Superior temporal gyrus (tissue), 1 donor: ENCODE measurements around the gene SLC6A8.
"Not testable (repeated sequence)": the region's sequence is repeated elsewhere in the genome, so short reads cannot be mapped to it uniquely, and the experiment has no call there.

ENCODE experiments used
- DNase-seq: peaks from one replicate; pipeline ENCODE4 v3.0.0-alpha.2; 2016; ENCODE audit errors: extremely low spot score

SLC6A8 gene

DNA sequence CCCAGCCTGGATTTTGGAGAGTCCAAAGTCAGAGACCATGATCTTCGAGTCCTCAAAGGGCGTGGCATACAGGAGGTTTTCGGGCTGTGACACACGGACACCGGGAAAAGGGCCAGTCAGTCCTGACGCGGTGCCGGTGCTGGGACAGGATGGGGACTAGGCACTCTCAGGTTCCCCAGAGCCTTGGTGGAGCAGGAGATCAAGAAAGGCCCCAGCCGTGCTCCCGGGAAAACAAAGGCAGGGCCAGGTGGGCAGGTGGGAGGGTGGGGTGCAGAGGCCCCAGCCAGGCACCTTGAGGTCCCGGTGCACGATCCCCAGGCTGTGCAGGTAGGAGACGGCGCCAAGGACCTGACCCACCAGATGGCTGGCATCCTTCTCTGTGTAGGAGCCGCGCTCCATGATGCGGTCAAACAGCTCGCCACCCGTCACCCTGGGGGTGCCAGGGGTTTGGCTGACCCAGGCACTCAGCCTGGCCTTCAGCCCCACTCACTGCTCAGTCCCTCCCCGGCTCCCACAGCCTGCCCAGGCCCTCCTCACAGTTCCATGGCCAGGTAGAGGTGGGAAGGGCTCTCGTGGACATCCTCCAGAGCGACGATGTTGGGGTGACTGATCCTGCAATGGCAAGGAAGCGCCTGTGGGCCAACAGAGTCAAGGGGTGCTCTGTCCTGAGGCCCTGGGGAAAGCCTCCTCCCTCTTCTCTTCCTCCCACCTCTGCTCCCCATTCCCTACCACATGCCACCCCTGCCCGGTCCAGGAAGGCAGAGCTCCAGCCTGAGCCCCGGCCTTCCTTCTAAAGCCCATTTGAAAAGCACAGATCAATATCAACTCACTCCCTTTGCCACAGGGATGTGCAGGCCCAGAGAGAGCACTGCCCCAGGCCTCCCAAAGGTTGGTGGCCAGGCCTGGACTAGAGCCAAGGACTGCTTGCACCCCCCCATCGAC lies 15.9 kb upstream of the SLC6A8 start:
- DNase-seq: no peak

DNA sequence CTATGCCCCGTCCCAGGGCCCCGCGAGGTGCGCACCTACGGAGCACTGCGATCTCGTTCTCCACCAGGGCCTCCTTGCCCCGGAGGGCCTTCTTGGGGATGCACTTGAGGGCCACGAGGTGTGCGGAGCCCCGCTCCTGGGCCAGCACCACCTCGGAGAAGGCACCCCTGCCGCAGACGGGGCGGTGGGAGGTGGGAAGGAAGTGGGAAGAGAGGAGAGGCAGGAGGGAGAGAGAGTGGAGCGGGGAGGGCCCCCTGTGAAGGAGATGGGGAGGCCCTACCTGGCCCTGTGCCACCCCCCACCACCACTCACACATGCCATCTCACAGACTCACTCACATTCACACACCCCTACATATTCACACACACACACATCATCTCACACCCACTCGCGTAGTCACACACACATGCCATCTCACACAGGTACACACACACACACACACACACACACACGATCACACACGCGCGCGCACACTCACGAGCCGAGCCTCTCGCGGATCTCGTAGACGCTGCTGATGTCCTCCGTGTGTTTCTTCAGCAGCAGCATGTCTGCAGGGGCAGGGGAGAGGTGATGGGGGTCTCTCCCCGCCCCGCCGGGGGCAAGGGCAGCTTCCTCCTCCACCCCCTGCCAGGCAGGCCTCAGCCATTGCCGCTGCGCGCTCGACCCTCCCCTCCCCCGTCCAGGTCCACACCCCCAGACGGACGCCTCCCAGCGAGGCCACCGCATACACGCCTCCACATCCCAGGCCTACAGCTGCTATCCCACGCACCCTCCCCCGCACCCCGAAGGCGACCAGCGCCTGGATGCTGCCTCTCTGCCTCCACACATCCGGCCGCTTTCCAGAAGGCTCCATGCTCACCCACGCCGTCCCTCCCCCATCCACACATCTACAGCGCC lies 14.9 kb upstream of the SLC6A8 start:
- no peak for DNase-seq

DNA sequence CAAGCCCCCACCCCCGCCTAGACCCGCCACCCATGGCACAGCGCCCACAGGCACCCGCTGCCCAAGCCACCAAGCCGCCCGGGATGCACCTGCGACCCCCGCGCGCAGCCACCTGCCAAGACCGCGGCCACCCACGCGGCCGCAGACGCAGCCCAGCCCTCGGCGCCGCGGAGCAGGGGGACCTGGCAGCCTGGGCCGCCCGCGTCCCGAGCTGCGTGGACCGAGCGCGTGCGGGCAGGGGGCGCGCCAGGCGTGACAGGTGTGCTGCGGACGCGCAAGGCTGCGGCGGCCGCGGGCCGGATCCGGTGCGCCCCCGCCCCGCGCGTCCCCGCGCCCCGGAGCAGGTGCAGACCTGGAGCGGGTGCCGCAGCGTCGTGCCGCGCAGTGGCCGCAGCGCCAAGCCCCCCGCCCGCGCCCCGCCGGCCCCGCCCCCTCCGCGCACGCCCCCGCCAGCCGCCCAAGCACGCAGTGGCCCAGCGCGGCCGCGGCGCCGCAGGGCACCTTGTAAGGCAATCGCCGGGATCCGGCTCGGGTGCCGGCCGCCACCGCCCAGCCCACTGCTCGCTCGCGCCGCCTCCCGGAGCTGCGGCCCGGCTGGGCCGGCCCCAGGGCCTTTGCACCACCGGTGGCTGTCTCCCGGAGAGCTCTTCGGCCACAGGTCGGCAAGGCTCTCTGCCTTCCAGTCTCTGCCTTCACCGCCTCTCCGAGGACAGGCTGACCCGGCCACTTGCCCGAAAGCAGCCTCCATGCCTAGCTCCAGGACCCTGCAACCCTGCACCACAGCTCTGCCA lies 14.1 kb upstream of the SLC6A8 start, which contains the start of gene PNCK:
PNCK (minus strand) TSS at position 386 of the 791 bp plus-strand sequence. CDS start 737 bp downstream, outside the sequence.
- no peak for DNase-seq

- DNase-seq: no peak
Measured at GRCh38 chrX:153674219-153674851, 13.4 kb upstream of the SLC6A8 start.

- no peak for DNase-seq
Measured at GRCh38 chrX:153681175-153681574, 6.6 kb upstream of the SLC6A8 start.

GRCh38 chrX:153683486-153683885 lies 4.2 kb upstream of the SLC6A8 start:
- DNase-seq: not testable (repeated sequence)

GRCh38 chrX:153684467-153685155 lies 3.1 kb upstream of the SLC6A8 start:
- DNase-seq: no peak

DNA sequence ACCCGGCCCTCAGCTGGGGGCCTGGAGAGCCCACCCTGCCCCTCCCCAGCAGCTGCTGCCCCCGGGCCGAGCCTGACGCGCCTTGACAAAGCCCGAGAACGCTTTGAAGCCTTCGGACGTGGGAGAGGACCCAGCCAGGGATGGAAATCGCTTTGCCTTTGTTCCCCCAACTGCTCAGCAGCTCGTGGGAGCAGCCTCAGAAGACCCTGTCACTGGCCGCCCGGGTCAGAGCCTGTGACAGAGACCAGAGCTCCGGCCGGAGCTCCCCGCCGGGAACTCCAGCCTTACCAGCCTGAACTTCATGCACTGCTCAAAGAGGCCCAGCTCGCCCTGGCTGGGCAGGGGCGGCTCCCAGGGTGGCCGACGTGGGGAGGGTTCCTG lies 2.6 kb upstream of the SLC6A8 start:
- no peak for DNase-seq

DNA sequence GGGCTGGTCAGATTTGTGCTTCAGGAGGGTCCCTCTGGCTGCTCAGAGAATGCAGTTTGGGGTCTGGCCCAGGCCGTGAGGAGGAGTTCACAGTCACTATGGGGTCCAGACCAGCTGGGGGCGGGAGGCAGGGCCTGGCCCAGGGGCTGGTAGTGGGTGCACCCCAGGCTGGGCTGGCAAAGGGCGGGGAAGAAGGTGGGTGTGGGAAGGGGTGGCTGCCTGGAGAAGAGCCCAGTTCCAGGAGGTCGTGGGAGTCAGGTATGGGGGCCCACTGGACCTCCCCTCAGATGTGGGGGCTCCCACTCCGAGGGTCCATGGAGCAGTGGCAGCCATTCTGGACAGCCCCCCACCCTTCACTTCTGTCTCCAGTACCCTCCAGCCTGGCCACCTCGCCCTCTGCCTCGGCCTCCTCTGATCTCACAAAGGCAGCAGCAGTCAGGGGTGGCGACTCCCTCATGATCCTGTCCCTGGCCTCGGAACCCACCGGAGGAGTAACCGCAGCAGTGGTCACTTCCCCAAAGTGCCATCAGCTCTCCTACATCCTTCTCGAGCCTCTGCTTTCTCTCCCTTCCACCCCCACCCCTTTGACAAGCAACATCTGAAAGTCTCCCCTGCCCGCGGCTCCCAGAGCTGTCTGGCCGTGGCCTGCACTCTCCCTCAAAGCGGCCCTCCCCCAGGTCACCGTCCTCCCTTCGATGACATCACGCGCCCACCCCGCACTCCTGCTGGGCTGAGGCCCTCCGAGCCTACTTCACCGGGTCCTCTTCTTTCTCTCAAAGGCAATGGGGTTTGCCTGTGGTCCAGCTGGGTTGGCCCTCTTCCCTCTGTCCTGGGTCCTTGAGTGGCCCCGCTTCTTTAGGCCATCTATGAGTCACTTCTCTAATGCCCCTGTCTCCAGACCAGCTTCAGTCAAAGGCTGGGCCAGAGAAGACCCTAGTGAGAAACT lies 1.7 kb upstream of the SLC6A8 start:
- DNase-seq: no peak

DNA sequence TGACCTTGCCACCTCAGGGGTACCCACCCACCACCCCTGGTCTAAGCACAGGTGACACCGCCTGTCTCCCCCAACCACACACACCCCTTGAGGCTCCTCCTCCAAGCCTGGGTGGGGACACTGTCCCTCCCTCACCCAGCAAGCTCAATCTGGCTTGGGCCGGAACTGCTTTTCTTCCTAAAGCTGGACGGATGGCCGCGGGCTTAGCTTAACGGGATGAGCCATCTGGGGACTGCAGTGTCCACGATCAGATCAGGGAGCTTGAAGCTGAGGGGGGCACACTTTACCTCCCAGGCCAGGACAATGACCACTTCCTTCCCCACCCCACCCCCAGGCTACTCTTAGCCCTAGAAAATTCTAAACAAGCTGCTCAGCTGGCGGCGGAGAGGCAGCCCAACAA lies 1.0 kb upstream of the SLC6A8 start:
- no peak for DNase-seq

- no peak for DNase-seq
Measured at GRCh38 chrX:153688071-153688470, 345 bp downstream of the SLC6A8 start.

- DNase-seq: no peak
Measured at GRCh38 chrX:153688506-153688905, 780 bp downstream of the SLC6A8 start.

- DNase-seq: peak; percentile 28
Measured at GRCh38 chrX:153688911-153689590, 1.3 kb downstream of the SLC6A8 start.

DNA sequence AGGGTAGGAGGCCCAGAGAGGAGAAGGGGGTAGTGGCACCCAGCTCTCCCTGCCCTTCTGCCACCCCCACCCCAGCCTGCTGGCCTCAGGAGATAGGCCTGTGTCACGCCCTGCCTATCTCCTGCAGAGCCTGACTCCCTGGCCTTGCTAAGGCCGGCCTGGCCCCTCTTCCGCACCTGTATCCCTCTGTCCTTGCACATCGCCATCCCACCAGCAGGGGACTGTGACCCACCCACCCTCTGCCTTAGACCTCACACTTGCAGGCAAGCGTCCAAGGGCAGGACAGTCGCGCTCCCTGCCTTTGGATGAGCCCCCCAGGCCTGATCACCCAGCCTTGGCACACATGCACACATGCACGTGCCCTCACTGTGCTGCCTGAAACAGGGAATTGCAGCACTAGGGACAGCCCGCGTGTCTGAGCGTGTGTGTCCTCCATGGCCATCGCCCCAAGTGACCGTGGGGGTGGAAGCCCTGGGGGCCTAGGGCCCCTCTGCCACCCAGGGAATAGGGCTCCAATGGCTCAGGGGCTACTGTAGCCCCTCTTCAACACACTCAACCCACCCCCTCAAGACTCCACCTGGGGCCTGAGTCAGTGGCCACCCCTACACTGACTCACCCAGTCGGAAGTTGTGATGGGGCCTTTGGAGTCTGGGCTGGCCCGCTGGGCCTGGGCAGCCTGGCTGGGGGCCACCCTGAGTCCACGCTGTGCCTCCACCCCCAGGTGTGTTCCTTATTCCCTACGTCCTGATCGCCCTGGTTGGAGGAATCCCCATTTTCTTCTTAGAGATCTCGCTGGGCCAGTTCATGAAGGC lies 2.1 kb downstream of the SLC6A8 start:
- no peak for DNase-seq

DNA sequence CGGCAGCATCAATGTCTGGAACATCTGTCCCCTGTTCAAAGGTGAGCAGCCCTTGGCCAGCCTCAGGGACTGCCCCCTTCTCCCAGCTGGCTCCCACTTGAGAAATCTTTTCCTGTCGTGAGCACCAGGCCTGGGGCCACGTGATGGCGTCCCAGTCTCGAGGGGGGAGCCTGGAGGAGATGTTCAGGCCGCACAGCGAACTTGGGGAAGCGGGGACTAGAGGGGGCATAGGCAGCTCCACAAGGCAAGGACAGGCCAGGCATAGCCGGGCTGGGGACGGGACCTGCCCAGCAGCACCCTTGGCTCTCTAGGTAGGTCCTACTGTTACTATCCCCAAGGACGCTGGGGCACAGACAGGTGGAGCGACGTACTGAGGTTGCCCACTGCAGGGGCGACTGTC lies 2.7 kb downstream of the SLC6A8 start:
- no peak for DNase-seq

DNA sequence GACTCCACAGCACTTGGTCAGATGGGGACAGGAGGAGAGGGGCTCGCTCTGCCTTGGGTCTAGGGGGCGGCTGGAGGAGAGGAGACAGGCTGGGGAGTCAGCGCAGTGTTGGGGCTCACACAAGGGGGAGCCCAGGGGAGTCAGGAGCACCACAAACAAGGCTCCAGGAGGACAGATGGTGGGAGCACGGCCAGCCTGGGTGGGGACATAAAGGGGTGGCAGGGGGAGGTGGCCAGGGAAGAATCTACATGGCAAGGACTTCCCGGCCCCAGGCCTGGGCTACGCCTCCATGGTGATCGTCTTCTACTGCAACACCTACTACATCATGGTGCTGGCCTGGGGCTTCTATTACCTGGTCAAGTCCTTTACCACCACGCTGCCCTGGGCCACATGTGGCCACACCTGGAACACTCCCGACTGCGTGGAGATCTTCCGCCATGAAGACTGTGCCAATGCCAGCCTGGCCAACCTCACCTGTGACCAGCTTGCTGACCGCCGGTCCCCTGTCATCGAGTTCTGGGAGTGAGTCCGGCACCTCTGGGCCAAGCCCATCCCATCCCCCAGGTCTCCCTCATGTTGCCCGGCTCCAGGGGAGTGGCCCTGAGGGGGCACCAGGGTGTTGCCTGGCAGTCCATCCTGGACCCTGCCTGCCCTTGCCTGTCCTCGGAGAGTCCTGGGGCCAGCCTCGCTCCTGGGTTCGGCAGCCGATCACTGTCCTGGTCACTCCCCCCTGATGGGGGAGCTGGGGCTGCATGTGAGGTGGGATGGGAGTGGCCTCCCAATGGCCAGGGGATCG lies 3.5 kb downstream of the SLC6A8 start:
- DNase-seq: not testable (repeated sequence)

DNA sequence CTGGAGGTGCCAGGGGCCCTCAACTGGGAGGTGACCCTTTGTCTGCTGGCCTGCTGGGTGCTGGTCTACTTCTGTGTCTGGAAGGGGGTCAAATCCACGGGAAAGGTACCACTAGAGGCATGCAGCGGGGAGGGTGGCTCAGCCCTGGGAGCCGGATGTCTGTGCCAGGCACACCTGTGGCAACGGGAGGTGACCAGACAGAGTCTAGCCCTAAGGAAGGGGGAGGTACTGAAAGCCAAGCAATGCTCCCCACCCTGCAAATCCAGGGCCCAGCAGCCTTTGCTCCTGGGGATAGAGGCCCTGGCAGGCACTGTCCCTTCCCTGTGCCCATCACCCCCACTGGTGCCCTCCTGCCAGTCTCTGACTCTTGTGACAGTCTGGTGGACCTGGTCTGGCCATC lies 4.3 kb downstream of the SLC6A8 start:
- no peak for DNase-seq
